ENCODE results near the gene MYO1B.

The MYO1B gene

GRCh38 chr2:191430476-191430875 lies 185.3 kb downstream of the MYO1B start:
- no peak overlapping the region for H3K4me3 ChIP-seq (replicated peaks; ENCODE audit: low read depth, low read length)
- H3K36me3 ChIP-seq (ENCODE audit: control insufficient read depth, insufficient read depth, low read length) = no peaks in the 10 kb centered on the region
- H3K27me3 ChIP-seq (replicated peaks; ENCODE audit: control insufficient read depth, insufficient read depth, low read length) = no peaks in the 10 kb centered on the region
- TF ChIP-seq CTCF (IDR thresholded peaks at IDR 0.05; ENCODE audit: insufficient read depth, low read length, poor library complexity, severe bottlenecking) = no peak
- no peak for DNase-seq (ENCODE audit: extremely low read depth, insufficient read length)

GRCh38 chr2:191432121-191432520 lies 186.9 kb downstream of the MYO1B start:
- TF ChIP-seq CTCF (IDR thresholded peaks at IDR 0.05; ENCODE audit: insufficient read depth, low read length, poor library complexity, severe bottlenecking) = no peak
- Histone ChIP-seq H3K4me3 (replicated peaks; ENCODE audit: low read depth, low read length) (no peak overlapping the region), H3K36me3 (ENCODE audit: control insufficient read depth, insufficient read depth, low read length) (no peaks in the 10 kb centered on the region), H3K27me3 (replicated peaks; ENCODE audit: control insufficient read depth, insufficient read depth, low read length) (no peaks in the 10 kb centered on the region; the same call in 1 of the 2 replicates)
- no peak for DNase-seq (ENCODE audit: extremely low read depth, insufficient read length)

GRCh38 chr2:191434072-191434471 lies 188.9 kb downstream of the MYO1B start:
- no peaks in the 10 kb centered on the region; the same call in 1 of the 2 replicates for H3K27me3 ChIP-seq (replicated peaks; ENCODE audit: control insufficient read depth, insufficient read depth, low read length)
- H3K36me3 ChIP-seq (ENCODE audit: control insufficient read depth, insufficient read depth, low read length) = no peaks in the 10 kb centered on the region
- DNase-seq (ENCODE audit: extremely low read depth, insufficient read length) = no peak
- H3K4me3 ChIP-seq (replicated peaks; ENCODE audit: low read depth, low read length) = no peak overlapping the region
- no peak for TF ChIP-seq CTCF (IDR thresholded peaks at IDR 0.05; ENCODE audit: insufficient read depth, low read length, poor library complexity, severe bottlenecking)

- Histone ChIP-seq H3K36me3 (ENCODE audit: control insufficient read depth, insufficient read depth, low read length) (no peaks in the 10 kb centered on the region), H3K4me3 (replicated peaks; ENCODE audit: low read depth, low read length) (no peak overlapping the region), H3K27me3 (replicated peaks; ENCODE audit: control insufficient read depth, insufficient read depth, low read length) (no peaks in the 10 kb centered on the region; the same call in 1 of the 2 replicates)
- no peak for DNase-seq (ENCODE audit: extremely low read depth, insufficient read length)
- no peak for TF ChIP-seq CTCF (IDR thresholded peaks at IDR 0.05; ENCODE audit: insufficient read depth, low read length, poor library complexity, severe bottlenecking)
Measured at GRCh38 chr2:191435141-191435540, 189.9 kb downstream of the MYO1B start.

- Histone ChIP-seq H3K36me3 (ENCODE audit: control insufficient read depth, insufficient read depth, low read length) (no peaks in the 10 kb centered on the region), H3K27me3 (replicated peaks; ENCODE audit: control insufficient read depth, insufficient read depth, low read length) (no peaks in the 10 kb centered on the region; the same call in 1 of the 2 replicates), H3K4me3 (replicated peaks; ENCODE audit: low read depth, low read length) (no peak overlapping the region)
- no peak for TF ChIP-seq CTCF (IDR thresholded peaks at IDR 0.05; ENCODE audit: insufficient read depth, low read length, poor library complexity, severe bottlenecking)
- no peak for DNase-seq (ENCODE audit: extremely low read depth, insufficient read length)
Measured at GRCh38 chr2:191436368-191437055, 191.3 kb downstream of the MYO1B start.

Data from GM06990 (cell line).